GM08714 (cell line): Measurements from ENCODE around the gene SHANK2.

Experiments used
- H3K4me3 ChIP-seq: fragments of 200-500 bp; sonication (Bioruptor generic); 2 replicates; pipeline ENCODE4 v1.5.1; 2014; ENCODE audit warnings: mild to moderate bottlenecking, low read length, inconsistent platforms
- ZNF274 ChIP-seq: IDR thresholded peaks from 2 replicates; pipeline ENCODE4 v1.6.1; 2012; ENCODE audit warnings: mild to moderate bottlenecking, low read depth, low read length

SHANK2 gene

DNA sequence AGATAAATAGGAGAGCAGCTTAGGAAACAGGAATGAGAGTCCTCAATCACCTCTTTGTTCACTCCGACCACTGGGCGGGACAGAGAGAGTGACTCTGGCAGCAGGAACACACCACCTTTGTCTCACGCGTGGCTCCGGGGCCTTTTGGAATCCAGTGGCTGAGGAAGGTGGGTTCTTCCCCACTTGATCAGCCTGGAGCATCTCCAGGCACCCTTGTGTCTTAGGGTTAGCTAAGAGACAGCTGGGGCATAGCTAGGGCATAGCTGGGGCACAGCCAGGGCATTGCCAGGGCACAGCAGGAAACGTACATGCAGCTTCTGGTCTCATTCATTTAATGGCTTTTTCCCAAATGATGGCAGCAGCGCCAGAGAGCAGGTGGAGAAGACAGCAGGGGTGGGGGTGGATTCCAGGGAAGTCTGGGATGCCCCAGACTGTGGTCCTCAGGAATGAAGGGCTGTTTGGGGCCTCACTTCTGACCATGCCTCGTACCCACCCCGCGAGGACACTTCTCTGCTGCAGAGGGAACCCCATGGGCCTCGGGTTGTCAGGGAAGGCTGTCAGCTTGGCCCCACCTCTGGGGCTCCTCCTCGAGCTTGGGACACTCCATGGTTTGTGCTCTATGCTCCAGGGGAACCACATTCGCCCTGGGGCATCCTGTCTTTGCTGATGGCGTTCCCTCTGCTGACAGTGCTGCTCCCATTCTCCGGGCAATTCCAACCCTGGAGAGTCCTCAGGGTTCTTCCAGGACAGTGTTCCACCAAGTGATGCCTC, 30.4 kb upstream of the SHANK2 start:
- TF ChIP-seq ZNF274, result no peak
- H3K4me3 ChIP-seq, result no peak overlapping the region

DNA sequence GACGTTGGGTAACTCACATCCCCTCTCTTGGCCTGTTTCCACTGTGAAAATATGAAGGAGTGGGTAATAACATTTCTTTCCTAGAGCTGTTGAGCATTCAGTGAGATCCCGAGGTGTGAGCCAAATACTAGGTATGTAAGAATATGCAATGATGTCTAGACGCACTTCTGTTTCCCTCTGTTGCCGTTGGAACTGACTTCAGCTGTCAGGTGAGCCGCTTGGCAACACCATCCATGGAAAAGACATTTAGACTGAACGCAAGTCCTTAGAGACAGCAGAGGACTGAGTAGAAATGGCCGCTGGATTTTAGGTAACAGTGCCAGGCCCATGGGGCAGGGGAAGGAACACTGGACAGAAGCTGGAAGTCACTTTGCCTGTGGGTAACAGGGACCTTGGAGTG, 29.5 kb upstream of the SHANK2 start:
- TF ChIP-seq ZNF274, result no peak
- H3K4me3 ChIP-seq, result no peak overlapping the region

DNA sequence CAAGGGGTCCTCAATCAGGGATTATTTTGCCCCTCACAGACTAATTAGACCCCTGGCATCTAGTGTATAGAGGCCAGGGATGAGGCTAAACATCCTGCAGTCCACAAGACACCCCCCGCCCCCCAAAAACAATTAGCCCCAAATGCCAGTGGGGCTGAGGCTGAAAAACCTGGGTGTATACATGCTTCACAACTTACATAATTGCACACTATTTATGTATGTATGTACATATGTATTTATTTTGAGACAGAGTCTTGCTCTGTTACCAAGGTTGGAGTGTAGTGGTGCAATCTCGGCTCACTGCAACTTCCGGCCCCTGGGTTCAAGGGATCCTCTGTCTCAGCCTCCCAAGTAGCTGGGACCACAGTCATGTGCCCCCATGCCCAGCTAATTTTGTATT, 28.8 kb upstream of the SHANK2 start:
- TF ChIP-seq ZNF274, result no peak
- H3K4me3 ChIP-seq, result no peak overlapping the region

DNA sequence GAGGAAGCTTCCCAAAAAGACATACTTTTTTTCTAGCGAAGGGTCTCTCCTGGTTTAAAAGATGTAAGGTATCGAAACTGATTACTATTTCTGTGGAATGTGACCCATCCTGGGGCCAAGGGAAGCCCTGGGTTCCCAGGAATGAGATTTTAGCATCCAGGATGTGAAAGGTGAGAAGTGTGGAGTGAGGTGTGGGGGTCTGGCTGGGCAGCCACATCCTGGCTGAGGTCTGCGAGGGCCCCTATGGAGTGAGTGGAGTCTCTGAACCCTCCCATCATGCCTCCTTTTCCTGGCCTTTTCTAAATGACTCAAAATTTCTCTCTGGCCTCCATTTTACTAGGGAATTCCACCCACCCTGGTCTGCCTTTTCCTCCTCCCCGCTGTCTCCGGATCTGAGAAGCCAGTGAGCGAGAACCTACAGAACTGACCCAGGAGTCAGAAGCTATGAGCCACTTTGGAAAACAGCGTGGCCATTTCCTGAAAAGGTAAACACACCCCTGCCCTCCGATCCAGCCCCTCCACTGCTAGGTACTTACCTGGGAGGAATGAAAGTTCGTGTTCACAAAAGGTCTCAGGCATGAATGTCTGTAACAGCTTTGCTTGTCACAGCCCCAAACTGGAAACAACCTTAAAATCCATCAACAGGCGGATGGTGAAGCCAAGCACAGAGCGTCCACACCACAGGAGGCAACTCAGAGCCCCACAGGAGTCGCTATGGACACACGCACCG, 27.7 kb upstream of the SHANK2 start:
- no peak overlapping the region for H3K4me3 ChIP-seq
- TF ChIP-seq ZNF274, result no peak

DNA sequence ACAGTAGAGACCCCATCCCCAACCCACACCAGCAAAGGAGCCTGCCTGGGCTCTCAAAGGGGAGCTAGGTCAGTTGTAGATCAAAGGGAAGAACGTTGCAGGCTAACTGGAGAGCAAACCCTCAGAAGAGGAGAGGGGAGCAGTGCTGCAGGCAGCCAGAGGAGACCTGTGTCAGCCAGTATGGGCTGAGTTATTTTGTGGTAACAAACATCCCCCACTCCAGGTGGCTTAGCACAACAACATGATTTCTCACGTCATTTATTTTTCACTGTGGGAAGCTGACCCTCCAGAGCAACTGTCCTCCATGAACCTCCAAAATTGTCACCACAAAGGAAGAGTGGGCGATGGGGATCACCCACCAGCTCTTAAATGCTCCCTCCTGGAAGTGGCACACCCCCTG, 19.8 kb upstream of the SHANK2 start:
- no peak for TF ChIP-seq ZNF274
- H3K4me3 ChIP-seq, result no peak overlapping the region

DNA sequence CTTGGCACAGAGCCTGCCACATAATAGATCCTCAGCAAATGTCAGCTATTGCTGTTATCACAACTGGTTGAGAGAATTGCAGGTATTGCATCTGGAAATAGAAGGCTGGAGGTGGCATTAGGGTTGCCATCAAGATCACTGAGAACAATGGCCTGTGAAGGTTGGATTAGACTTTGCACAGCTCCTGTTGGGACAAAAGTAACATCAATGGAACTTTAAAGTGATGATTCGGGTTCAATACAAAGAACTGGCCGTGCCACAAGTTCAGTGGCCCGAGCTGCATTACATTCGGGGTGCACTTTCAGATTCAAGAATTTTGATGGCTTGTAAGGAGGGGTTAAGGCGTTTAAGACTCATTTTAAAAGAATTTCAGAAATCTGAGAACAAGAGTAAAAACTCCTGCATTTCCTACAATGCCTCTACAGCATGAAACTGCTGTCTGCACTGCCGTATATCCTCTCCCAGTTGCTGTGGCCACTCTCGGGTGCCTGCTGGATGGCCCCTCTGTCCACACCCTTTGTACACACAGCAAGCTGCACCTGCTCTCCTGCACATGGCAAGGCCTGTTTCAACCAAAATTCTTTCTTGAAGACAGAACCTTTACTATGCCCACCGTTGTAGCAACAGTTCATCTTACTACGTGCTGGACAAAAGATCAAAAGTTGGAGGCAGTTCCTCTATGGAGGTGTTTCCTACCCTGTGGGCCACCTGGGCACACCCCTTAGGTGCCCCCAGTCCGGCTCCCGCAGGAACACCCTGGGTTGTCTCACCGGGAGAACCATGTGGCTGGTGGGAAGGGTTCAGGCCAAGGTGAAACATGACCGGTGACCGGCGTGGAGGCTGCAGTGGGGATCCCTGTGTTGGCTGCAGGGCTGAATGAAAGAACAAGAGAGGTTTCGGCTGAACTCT, 17.5 kb upstream of the SHANK2 start:
- no peak for TF ChIP-seq ZNF274

DNA sequence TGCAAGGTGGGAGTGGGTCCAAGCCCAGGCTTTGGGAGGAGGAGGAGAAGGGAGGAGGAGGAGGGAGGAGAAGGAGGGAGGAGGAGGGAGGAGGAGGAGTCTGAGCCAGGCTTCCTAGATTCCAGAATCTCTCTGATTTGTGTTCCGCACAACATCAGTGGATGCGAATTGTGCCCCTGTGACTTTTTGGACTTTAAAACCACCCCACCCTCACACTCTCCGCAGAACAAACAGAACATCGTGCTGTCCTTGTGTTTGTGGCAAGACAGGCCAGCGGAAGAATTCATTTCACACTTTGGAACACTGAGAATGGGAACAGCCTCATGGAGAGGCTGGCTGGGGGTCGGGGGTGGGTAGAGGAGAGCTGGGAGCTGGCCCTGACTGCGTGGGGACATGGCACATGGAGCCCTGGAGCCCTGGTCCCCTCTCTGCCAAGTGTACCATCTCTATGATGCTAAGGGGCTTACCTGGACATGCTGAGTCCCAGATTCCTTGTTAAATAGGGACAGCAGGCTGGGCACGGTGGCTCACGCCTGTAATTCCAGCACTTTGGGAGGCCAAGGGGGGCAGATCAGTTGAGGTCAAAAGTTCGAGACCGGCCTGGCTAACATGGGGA, 16.4 kb upstream of the SHANK2 start:
- H3K4me3 ChIP-seq, result no peak overlapping the region
- no peak for TF ChIP-seq ZNF274

More for the DNA sequence above, 17.5 kb upstream of the SHANK2 start:
- H3K4me3 ChIP-seq, result no peak overlapping the region

DNA sequence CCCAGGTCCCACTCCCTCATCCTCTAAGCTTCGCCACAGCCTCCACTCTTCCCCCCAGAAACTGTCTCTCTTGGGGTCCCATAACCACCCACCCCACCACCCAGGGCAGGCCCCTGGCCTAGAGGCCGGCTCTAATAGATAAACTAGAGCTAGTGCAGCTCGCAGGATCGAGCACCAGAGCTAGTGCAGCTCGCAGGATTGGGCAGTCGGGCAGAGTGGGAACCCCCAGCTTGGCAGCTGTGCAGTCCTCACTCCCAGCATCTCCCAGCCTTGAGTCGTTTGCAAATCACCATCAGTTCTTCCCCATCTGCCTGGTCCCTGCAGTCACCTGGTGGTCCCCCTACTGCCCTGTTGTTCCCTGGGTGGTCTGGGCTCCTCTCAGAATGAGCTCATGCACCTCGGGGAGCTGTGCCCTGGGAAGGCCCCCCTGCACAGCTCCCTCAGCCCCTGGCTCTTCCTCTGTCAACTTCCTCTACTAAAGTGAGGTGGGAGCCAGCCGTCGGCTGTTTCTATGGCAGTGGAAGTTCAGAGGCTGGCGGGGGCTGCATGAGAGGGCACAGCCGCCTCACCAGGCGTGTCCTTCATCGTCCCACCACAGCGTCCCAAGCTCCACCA, 15.5 kb upstream of the SHANK2 start:
- H3K4me3 ChIP-seq, result no peak overlapping the region
- no peak for TF ChIP-seq ZNF274

DNA sequence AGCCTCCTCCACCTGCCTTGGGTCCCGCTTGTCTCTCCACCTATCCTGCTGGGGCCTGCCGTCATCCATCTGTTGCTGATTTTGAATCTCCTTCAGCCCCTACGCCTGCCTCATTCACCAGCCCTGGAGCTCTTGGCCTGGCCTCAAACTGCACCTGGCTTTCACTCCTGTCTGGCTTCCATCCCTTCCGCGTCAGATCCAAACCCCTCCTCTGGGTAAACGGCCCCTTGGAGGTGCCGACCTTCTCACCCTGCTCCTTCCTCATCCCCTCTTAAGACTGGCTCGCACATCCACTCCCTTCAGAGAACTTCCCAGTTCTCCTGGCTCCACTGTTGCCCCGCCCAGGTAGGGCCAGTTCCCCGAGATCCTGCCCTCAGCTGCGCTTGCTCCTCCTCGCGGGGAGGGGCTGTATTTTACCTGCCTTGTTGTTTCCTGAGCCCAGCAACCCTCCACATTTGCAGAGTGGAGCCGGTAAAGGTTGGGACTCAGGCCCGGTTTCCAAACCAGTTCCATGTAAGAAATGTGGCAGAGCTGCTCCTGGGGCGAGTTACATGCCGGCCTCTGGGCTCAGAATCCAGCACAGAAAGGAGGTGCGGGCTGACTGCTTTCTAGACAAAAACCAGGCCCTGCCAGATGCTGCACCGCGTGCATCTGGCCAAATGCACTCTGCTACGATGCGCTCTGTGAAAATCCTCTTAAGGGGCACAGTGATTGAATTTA, 13.9 kb upstream of the SHANK2 start:
- no peak overlapping the region for H3K4me3 ChIP-seq
- no peak for TF ChIP-seq ZNF274

DNA sequence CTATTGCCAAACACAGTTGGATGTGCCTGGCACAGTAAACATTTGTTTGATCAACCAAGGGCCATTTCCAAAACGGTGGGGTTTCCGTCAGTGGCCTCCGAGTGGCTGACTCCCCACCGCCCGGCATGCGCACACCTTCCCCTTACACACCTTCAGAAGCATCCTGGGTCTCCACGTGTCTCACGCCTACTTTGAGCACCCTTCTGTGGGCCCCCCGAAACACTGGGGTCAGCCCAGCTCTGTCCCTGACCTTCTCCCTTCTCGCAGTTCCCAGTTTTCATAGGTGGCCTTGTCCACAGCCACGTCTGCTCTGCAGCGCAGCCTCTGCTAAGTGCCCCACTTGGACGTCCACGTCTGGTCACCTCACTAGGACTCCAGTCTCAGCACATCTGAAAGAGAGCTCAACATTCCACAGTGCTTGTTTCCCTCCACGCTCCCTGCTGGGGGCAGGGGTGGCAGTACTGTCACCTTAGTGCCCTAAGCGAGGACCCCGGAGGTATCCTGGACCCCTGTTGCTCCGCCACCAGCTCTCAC, 13.2 kb upstream of the SHANK2 start:
- H3K4me3 ChIP-seq, result no peak overlapping the region
- TF ChIP-seq ZNF274, result no peak

DNA sequence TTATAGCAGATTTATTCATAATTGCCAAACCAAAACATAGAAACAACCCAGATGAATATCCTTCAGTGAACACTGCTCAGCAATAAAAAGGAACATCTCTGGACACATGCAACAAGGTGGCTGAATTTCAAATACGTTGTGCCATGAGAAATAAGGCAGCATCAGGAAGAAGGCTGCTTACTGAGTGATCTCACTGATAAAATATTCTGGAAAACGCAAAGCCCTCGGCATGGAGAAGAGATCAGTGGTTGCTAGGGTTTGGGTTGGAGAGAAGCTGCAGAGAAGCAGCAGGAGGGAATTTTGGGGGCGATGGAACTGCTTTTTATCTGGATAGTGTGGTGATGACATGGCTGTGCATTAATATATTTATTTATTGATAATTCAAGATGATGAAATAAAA, 11.0 kb upstream of the SHANK2 start:
- H3K4me3 ChIP-seq, result no peak overlapping the region
- TF ChIP-seq ZNF274, result no peak

DNA sequence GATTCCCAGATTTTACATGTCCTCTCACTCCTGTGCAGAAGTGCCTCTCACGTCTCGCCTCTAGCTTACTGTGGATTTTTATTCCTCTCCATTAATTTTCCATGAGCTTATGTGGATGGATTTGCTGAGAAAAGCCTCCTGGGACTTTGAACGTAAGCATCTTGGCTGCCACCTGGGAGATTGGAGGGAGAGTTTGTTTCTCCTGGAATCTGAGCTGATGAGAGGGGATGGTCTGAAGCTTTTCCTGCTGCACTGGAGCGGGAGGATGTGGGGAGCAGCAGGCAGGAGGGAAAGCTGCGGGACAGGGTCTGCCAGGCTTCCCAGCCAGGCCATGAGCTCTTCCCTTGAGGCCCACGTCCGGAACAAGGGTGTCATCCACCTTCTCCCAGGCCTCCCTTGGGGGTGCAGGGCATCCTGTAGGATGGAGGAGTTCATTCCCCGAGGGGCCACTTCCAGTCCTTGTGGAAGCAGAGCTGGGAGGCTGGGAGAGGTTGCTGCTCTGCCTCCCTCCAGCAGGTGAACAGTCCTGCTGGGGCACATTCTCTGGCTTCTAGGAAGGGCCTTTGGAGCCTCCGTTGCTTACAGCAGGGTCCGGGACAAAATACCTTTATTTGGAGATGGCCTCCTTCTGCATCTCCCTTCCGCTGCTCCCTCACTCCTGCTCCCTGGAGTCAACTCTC, 3.6 kb upstream of the SHANK2 start:
- no peak for TF ChIP-seq ZNF274

More for the DNA sequence above, 3.6 kb upstream of the SHANK2 start:
- no peak overlapping the region for H3K4me3 ChIP-seq
